GM11168 (cell line): ENCODE results near the gene ANXA7.
"Not testable (repeated sequence)": the region's sequence is repeated elsewhere in the genome, so short reads cannot be mapped to it uniquely, and the experiment has no call there.

Source experiments
- in situ Hi-C: fragments of 300-500 bp; cut with MboI; formaldehyde crosslinking; loops from one replicate; pipeline ENCODE4 v1.12.0; 2022; ENCODE audit warnings: low sequenced_read_pairs; ENCODE audit not compliant: unreplicated experiment

Gene ANXA7

GRCh38 chr10:73408978-73409521 is 4.8 kb downstream of the ANXA7 start:
- in situ Hi-C loops: no loop called here

- in situ Hi-C loops: no loop called here
These were observed 5.8 kb downstream of the ANXA7 start for GRCh38 chr10:73408061-73408460.

- in situ Hi-C loops: no loop called here
These were observed 6.4 kb downstream of the ANXA7 start for GRCh38 chr10:73407495-73407894.

GRCh38 chr10:73406846-73407245 is 7.0 kb downstream of the ANXA7 start:
- in situ Hi-C loops: no loop called here

- in situ Hi-C loops: no loop called here
These were observed 8.3 kb downstream of the ANXA7 start for GRCh38 chr10:73405556-73405955.

- in situ Hi-C loops: no loop called here
These were observed 9.2 kb downstream of the ANXA7 start for GRCh38 chr10:73404690-73405089.

GRCh38 chr10:73401636-73402035 is 12.2 kb downstream of the ANXA7 start:
- in situ Hi-C loops: no loop called here

- in situ Hi-C loops: no loop called here
These were observed 14.8 kb downstream of the ANXA7 start for GRCh38 chr10:73399063-73399462.

- in situ Hi-C loops: no loop called here
These were observed 15.8 kb downstream of the ANXA7 start for GRCh38 chr10:73398024-73398423.

- in situ Hi-C loops: not testable (repeated sequence)
These were observed 19.5 kb downstream of the ANXA7 start for GRCh38 chr10:73394325-73394724.

- in situ Hi-C loops: no loop called here
These were observed 25.6 kb downstream of the ANXA7 start for GRCh38 chr10:73388228-73388627.

- in situ Hi-C loops: no loop called here
These were observed 27.3 kb downstream of the ANXA7 start for GRCh38 chr10:73386583-73386982.

- in situ Hi-C loops: no loop called here
These were observed 34.7 kb downstream of the ANXA7 start for GRCh38 chr10:73379064-73379748.

GRCh38 chr10:73376679-73377078 is 37.2 kb downstream of the ANXA7 start:
- in situ Hi-C loops: no loop called here

- in situ Hi-C loops: no loop called here
These were observed 45.6 kb downstream of the ANXA7 start for GRCh38 chr10:73368238-73368637.

- in situ Hi-C loops: no loop called here
These were observed 47.2 kb downstream of the ANXA7 start for GRCh38 chr10:73366381-73367298.

GRCh38 chr10:73364964-73365363 is 48.9 kb downstream of the ANXA7 start:
- in situ Hi-C loops: no loop called here

- in situ Hi-C loops: no loop called here
These were observed 54.4 kb downstream of the ANXA7 start for GRCh38 chr10:73359492-73359891.

GRCh38 chr10:73358331-73359279 is 55.3 kb downstream of the ANXA7 start, which contains the start of gene CFAP70:
Gene CFAP70 (minus strand): TSS chr10:73358864. CDS start chr10:73354796, 4,068 bp downstream.
- in situ Hi-C loops: no loop called here

- in situ Hi-C loops: no loop called here
These were observed 56.0 kb downstream of the ANXA7 start for GRCh38 chr10:73357821-73358220.
